ELR (cell line): ENCODE data around the gene CFAP61.

Source experiments
- DNase-seq: peaks from one replicate; pipeline ENCODE4 v3.0.0-alpha.2; 2015; ENCODE audit warnings: low read depth

Gene CFAP61

DNA sequence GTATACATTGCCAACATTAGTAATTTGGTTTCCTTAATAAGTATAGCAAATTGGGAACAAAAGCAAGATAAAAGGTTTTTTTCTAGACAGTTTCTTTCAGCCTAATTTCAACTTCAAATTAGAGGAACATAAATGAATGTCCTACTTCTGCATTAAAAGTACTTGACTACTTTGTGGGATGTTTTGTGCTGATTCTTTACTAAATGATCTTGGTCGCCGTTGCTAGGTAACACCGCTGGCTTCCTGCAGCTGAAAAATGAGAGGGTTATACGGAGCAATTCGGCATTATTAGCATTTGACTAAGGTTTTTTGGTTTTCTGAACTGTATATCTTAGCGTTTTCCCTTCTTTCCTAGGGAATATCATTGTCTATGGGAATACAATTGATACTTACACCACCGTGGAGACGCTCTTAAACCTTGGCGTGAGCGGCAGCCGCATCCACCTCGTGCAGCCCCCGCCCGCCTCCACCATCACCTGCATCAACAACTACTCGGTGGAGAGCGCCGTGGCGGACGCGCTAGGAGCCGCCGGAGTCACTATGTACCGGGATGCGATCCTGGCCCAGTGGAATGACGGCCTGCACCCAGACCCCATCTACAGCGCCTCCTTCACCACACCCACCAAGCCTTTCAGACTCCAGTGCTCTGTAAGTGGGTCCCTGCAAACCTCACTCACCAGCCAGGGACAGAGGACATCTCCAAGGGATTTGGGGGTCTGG lies 224.6 kb downstream of the CFAP61 start:
- no peak for DNase-seq

DNA sequence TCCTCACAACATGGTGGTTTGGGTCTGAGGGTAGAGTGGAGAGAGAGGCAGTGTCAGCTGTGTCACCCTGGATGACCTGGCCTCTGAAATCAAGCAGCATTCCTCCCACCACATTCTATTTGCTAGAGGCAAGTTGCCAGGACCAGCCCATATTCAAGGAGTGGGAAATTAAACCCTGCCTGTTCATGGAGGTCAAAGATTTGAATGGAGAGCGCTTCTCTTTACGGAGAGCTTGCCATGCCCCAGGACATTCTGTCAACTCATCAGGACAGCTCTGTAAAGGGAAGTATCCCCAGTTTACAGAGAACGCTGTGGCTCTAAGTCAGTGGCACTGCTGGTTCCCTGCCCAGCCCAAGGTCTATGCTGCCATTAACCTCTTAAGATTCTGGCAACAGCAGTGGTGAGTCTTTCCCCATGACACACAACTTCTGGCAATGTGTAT lies 225.6 kb downstream of the CFAP61 start:
- no peak for DNase-seq

DNA sequence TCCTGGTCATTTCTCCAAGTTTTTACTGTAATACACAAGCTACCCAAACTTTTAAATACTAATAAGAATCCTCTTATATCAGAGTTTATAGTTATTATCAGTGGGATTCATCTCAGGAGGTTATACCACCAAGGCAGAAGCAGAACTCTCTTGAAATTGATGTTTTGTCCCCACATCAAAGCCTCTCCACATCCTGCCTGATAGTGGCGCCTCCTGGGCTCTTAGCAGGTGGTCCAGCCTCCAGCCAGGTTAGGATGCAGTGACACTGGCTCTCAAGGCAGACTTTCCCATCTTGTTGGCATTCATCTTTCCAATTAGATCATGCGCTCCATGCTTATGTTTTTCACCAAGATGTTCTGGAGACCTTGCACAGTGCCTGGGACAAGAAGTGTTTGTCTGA lies 233.7 kb downstream of the CFAP61 start:
- DNase-seq = no peak

DNA sequence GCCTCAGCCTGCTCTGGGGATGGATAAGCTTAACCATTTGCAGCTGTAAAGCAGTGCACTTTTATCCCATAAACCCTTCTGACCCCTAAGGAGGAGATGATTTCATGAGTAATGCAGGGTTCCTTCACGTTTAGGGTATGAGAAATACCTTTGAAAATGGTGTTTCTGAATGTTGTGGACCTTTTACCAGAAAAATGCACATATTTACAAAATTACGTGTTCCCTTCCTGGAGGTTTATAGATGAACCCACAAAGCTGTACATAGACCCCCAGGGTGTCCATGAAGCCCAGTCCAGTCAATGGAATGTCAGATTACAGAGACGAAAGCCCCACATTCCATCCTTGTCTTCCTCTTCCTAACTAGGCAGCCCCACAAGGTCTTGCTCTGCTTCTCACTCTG lies 237.0 kb downstream of the CFAP61 start:
- peak; percentile 63 for DNase-seq

DNA sequence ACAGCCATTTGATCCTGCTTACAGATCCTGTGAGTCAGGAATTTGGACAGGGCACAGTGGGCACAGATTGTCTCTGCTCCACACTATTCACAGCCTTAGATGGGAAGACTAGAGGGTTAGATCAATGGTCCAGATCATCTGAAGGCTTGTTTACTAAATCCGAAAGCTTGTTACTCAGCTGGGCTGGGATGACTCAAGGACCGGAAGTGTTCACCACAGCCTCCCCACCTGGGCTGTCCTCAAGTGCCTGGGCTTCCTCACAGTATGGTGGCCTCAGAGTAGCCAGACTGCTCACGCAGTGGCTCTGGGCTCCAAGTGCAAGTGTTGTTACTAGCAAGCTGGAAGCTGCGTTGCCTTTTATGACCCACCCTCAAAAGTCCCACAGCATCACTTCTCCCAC lies 240.1 kb downstream of the CFAP61 start:
- peak; percentile 37 for DNase-seq

DNA sequence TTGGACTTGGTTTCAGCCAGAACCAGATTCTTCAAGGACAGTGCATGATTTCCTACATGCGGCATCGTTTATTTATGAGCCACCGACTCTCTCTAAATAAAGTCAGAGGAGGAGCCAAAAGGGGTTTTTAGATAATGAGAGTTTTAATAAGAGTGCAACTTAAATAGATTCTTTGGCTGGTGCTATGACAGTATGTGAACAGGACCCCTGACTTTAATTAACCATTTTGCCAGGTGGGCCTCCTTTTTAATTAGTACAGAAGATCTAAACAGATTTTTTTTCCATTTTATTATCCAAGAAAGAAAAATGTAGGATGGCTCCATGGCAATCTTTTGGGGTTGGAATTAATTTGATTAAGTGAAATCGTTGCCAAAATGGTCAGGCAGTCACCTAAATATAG lies 240.8 kb downstream of the CFAP61 start:
- no peak for DNase-seq

DNA sequence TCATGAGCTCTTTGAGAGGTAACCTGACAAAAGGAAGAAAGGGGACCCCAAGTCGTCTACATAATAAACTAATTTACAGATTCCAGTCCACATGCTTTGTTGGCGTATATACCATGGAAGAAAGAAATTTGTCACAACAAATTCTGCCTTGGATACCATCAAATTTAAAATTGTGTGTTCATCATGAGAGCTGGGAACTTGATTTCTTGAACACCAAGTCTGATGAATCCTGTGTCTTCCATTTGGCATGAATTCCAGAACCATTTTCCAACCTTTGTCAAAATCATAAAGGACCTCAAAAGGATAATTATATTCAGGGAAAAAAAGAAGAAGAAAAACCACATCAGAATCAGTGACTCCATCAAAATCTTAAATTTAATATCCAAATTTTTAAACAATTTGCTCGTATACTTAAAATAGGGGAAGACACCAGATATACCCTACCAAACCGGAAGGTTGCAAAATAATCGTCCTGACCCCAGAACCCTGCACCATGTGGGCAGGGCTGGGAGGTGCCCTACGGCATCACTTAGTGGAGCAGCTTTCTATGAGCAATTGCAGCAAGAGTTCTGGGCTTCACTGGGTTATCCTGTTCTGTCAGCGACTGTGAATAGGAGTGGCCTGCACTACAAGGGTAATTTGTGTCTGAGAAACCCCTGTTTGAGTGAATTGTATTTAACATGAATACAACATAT lies 241.5 kb downstream of the CFAP61 start:
- DNase-seq = no peak

DNA sequence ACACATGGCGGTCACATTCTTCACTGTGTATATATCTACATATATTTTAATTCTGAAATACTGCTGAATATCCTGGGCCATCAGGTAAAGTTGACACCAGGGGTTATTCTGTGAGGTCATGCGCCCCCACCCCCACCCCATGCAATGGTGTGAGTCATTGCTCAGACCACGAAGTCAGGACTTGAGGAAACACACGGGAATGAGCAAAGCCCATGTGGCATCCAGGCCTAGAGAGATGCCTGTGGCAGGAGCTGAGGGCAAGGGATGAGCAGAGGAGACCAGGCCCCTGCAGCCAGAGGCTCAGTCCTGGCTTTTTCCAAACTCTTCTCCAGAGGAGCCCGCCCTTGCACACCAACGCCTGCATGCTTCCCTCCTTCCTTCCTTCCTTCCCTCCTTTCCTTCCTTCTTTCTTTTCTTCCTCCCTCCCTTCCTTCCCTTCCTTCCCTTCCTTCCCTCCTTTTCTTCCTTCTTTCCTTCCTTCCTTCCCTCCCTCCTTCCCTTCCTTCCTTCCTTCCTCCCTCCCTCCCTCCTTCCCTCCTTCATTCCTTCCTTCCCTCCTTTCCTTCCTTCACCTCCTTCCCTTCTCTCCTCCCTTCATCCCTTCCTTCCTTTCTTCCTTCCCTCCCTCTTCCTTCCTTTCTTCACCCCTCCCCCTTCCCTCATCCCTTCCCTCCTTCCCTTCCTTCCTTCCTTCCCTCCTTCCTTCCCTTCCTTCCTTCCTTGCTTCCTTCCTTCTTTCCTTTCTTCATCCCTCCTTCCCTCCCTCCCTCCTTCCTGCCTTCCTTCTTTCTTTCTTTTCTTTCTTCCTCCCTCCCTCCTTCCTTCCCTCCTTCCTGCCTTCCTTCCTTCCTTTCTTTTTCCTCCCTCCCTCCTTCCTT lies 243.5 kb downstream of the CFAP61 start:
- DNase-seq = peak; percentile 16

DNA sequence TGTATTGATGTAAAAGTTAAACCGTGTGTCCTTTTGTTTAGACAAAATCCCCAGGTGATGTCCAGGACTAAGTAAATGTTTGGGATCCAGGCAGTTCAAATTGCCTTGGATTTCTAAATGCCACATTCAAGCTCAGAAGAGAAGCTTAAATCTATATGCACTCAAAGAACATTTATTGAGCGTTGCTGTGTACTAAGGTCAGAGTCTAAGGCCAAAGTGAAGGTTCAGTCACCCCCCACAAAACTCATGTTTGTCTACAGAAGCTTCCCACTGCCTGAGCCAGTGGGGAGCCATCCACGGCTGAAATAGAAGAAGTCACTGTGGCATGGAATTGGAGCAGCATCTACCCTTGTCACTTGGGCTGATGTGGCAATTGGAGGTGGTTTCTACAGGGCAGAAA lies 244.8 kb downstream of the CFAP61 start:
- DNase-seq = no peak

DNA sequence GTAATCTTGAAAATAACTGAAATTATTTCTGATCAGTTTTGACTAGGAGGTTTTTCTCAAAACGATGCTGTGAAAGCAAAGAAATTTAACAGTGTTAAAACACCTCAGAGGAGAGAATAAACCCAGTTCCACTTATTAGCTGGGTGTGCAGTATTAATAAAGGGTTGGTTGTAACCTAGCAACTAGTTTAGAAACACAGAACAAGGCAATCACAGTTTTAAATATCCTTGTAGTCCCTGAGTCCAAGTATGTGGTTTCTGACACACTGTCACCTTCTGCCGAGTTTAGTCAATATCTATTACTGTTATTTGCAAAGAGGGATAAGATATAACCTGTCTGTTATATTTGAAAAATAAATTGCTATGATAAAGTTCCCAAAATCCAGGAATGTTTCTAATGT lies 245.4 kb downstream of the CFAP61 start:
- DNase-seq = no peak

DNA sequence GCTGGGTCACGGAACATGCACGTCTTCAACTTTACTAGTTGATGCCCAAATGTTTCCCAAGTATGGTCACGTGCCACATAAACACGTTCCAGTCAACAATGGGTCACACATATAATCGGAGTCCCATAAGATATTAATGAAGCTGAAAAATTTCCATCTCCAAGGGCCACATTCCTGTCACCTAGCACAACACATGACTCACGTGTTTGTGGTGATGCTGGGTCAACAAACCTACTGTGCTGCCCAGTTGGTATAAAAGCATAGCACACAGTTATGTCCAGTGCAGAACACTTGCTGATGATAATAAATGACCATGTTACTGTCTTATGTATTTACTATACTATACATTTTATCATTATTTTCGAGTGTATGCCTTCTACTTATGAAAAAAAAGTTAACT lies 247.6 kb downstream of the CFAP61 start:
- DNase-seq = peak; percentile 3

DNA sequence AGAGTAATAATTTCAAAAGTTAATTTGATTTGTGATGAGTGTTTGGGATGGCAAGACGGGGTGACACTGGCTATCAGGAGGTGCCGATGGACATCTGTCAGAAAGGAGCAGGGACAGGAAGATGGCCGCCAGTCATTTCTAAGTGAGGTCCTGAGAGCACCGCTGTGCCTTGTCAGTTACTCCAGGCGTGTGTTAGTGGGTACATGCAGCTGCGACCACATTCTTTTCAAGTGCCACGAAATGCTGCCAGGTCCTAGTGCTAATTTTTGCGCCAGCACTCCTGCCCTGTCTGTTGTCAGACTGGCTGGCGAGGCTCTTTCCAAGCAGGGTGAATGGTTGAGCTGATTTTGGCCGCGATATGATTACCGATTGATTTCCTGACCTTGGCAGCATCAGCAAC lies 251.0 kb downstream of the CFAP61 start:
- no peak for DNase-seq

DNA sequence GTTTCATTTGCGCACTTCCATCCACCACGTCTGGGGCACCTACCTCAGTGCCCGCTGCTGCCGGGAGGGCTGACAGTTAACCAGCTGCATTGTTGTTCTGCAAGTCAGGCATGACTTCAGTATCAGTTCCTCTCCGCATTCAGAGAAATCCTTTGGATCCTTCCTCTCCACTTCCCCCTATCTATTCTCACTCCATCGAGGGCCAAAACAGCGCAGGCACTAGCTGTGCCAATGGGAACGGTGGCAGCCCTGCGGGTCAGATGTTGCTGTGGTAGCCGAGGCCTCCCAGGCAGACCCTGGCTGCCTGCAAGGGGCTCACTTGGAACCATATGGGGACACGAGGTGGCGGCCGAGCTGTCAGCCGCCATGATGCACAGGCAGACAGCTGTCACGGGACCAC lies 251.4 kb downstream of the CFAP61 start:
- no peak for DNase-seq

DNA sequence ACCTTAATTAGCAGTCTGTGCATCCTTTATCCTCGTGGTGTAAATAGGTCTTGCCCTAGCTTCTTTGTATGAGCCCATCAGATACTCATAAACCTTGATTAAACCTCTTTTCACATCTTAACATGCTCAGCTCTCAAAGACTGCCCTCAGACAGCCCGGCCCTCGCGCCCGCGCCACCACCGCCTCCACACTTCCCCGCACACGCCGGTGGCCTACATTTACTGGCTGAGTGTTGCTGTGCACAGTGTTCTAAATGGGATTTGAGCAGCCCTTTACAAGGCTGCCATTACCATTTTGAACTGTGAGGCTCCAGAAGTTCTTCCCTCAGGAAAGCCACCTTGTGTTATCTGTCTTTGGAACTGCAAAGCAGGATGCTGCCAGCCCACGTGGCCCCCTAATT lies 252.6 kb downstream of the CFAP61 start:
- no peak for DNase-seq

DNA sequence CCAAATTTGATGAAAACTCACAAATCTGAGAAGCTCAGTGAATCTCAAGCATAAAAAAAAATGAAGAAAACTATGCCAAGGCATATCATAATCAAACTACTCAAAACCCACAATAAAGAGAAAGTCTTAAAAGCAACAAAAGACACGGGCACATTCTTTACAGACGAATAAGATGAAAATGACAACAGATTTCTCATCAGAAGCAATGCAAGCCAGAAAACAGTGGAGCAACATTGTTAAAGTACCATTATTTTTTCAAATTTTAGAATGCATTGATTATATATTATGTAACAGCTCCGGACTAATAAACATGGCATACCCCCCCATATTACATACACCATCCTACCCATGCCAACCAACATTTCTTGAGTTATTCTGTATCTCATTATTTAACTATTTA lies 260.2 kb downstream of the CFAP61 start:
- DNase-seq = no peak

DNA sequence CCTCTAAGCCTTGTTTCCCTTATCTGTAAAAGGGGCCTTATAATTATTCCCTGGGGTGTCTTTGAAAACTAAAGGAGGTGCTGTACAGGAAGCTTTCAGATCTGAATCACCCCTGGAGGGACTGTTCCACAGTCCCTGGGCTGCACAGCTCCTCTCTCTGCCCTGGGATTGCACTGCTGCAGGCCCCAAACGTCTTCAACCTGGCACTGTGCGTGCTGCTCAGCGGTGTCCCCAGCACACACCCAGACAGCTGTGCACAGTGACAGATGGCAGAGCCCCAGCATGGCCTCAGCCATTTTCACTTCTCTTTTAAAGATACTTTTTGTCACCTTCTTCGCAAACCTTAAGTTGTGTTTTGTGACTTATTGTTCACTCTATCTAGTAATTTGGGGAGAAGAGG lies 264.9 kb downstream of the CFAP61 start:
- DNase-seq = no peak

DNA sequence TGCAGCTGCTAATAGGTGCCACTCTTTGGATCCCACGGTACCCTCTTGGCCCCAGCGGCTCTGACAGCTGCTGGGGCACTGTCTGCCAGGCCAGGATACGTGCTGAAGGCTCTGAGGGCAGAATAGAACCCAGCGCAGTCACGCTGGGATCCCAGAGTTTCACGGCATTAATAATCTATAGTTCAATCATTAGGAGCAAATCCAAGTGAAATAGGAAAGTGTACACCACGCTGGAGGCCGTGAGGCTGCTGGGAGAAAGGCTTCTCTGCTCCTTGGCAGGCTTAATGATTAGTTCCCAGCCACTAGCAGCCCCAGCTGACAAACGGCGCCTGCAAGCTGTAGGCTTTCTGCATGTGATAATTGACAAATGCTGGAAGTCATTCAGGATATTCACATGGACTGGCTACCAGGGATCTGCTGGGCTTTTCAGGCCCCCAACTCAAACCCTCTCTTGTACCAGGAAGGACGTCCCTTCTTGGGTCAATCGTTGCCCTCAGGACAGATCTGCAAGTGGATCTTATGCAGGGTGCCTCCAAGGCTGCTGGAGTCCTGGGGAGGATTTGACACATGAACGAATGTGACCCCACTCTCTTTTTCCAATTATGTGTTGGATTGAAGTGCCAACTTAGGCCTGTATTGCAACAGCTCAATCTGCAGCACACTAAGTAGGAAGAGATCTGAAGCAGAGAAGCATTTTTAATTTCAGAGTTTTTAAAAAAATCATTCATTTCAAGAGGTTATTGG lies 265.5 kb downstream of the CFAP61 start:
- no peak for DNase-seq

DNA sequence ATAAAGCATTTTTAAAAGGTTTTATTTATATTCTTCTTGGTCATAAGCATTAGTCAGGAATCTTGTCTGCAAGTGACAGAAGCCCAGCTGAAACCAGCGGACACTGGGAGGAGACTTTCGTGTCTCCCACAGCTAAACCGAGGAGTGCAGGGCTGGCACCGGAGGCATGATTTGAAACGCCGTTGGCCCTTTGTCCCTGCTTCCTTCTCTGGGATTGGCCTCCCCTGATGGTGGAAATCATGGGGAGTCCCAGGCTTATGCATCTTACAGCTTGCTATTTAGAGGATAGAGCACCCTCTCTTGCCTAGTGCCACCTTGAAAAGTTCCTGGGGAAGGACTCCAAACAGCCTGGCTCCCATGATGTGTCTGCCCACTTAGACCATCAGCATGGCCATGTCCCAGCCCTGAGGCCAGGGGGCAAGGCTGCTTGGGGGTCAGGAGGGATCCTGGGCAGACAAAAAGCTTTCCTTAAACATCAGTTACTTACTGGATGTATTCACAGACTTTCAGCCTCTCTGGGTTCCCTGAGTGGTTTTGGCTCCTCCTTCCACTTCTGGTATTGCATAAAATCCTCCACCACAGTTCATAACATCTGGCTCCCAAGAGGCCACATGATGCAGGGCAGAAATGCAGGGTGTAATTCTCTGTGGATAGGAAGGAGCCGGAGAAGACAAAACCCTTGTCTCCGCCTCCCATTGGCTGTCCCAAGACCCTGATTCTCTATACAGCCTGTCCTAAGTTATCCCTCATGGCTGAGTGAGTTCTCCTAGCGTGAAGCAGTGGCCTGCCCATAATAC lies 266.2 kb downstream of the CFAP61 start:
- no peak for DNase-seq

DNA sequence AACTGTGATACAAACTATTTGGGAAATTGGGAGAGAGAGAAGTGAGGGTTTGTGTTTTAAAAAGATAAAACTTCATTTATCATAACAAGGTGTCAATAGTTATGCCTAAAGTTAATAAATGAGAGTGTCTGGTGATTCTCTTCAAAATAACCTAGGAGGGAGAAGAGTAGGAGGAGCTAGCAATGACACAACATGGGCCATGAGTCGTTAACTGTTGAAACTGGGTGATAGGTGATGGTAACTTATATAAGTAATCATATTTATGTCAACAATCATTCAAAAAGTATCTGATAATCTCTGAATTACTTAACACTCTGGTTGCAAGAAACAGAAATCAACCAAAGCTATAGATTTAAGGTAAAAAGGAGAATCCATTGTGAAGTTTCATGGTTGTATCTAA lies 268.8 kb downstream of the CFAP61 start:
- no peak for DNase-seq

DNA sequence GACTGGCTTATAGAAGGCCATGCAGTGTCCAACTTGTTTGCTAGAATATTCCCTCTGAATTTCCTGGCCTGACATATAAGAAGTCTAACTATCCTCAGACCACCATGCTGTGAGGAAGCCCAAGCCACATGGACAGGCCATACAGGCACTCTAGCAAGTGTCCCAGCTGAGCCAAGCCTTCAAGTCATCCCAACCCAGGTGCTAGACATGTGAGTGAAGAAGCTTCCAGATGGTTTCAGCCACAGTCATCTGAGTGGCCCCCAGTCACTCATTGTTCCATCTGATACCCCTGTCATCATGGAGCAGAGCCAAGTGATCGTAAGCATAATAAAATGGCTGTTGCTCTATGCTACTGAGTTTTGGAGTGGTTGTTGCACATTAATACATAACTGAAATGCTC lies 269.6 kb downstream of the CFAP61 start:
- no peak for DNase-seq

DNA sequence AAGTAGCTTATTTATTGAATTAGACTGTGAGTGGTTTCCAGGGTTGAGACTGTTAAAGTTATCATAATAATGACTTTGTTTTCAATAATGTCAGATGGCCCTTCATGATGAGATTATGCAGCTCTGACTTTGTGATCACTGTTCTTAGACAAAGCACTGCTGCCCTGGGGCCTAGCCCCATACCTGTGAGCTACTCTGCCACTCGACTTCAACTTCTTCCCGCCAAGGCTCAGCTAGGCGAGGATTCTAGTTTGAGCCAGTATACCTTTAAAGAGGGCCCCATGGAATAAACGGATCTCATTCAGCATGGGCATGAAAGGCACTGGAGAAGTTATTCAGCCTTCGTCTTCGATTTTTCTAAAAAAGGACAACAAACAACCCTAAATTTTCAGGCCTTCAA lies 270.6 kb downstream of the CFAP61 start:
- DNase-seq = no peak
